Vagina (tissue), 2 donors: ENCODE data around the gene RITA1. TPM values are rescaled to one million over a fixed set of nuclear protein-coding genes. Genes with fewer than 3 reads are reported as not detected.
"Not testable (repeated sequence)": the region's sequence is repeated elsewhere in the genome, so short reads cannot be mapped to it uniquely, and the experiment has no call there.

Experiments
- DNase-seq, 2 donors: peaks; one replicate each; pipeline ENCODE4 v3.0.0-alpha.2; 2017; ENCODE audit errors: extremely low spot score in 2 of 2
- H3K27ac ChIP-seq: fragments of 200-600 bp; sonication (generic); one replicate; pipeline ENCODE4 v1.5.1; 2019
- H3K27me3 ChIP-seq: fragments of 200-600 bp; sonication (generic); one replicate; pipeline ENCODE4 v1.5.1; 2019
- H3K36me3 ChIP-seq, 2 donors: fragments of 200-600 bp; sonication (generic); one replicate each; pipeline ENCODE4 v1.5.1; 2017 to 2019
- H3K4me1 ChIP-seq: fragments of 200-600 bp; sonication (generic); one replicate; pipeline ENCODE4 v1.5.1; 2019
- H3K4me3 ChIP-seq, 2 donors: fragments of 200-600 bp; sonication (generic); 1 replicate in 1 of 2; 2 replicates in 1 of 2; pipeline ENCODE4 v1.5.1; 2016 to 2019
- H3K9me3 ChIP-seq: fragments of 200-600 bp; sonication (generic); one replicate; pipeline ENCODE4 v1.5.1; 2019
- POLR2A ChIP-seq, 2 donors: fragments of 450-650 bp; IDR thresholded peaks; one replicate each; pipeline ENCODE4 v1.6.1; 2017; ENCODE audit warnings: antibody characterized with exemption in 2 of 2, mild to moderate bottlenecking in 2 of 2, moderate library complexity in 2 of 2
- POLR2AphosphoS5 ChIP-seq, 2 donors: sonication (generic); formaldehyde crosslinking; IDR thresholded peaks; one replicate each; pipeline ENCODE4 v1.9.0; 2017; ENCODE audit warnings: antibody characterized with exemption in 2 of 2, mild to moderate bottlenecking in 2 of 2, low read depth in 1 of 2; ENCODE audit not compliant: insufficient read depth in 1 of 2
- intact Hi-C: fragments of 100-400 bp; cut with DNase I; formaldehyde crosslinking; loops from one replicate; pipeline ENCODE4 v1.15.1; 2023
- total RNA-seq: library from RNA; depleted of rRNA; stranded (reverse); fragments of >200 nt; gene quantifications from one replicate; pipeline ENCODE4 v1.2.3, GENCODE V29; 2016
- TF ChIP-seq, protein P1 (sequence below), 3 experiments: fragments of 450-650 bp in 2 of 3; fragments of 200-600 bp in 1 of 3; sonication (generic) in 1 of 3; IDR thresholded peaks; one replicate each; pipeline ENCODE4 v1.5.1; 2017 to 2019; ENCODE audit warnings: antibody characterized with exemption in 3 of 3, mild to moderate bottlenecking in 2 of 3, moderate library complexity in 2 of 3

The RITA1 gene
- total RNA-seq, 1 donor from 2014 or later, result 14.5 TPM

DNA sequence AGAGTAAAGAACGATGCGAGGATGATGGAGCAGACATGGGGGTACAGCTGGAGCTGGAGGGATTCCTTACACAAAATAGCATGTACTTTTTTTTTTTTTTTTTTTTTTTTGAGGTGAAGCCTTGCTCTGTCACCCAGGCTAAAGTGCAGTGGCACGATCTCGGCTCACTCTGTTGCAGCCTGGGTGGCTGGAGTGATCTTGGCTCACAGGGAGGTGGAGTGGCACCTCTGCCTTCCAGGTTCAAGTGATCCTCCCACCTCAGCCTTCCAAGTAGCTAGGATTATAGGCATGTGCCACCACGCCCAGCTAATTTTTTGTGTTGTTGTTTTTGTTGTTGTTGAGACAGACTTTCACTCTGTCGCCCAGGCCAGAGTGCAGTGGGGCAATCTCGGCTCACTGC lies 44.8 kb upstream of the RITA1 start:
- Histone ChIP-seq H3K36me3 (no peaks in the 10 kb centered on the region), H3K4me3 (no peak overlapping the region), H3K9me3 (no peaks in the 10 kb centered on the region), H3K4me1 (peaks cover 6% of the 10 kb centered on the region), H3K27ac (no peak overlapping the region), H3K27me3 (no peaks in the 10 kb centered on the region)
- TF ChIP-seq POLR2AphosphoS5 (IDR thresholded peaks at IDR 0.05; ENCODE audit: insufficient read depth in 1 of 2, low read depth in 1 of 2), result no peak
- TF ChIP-seq, protein P1, sequence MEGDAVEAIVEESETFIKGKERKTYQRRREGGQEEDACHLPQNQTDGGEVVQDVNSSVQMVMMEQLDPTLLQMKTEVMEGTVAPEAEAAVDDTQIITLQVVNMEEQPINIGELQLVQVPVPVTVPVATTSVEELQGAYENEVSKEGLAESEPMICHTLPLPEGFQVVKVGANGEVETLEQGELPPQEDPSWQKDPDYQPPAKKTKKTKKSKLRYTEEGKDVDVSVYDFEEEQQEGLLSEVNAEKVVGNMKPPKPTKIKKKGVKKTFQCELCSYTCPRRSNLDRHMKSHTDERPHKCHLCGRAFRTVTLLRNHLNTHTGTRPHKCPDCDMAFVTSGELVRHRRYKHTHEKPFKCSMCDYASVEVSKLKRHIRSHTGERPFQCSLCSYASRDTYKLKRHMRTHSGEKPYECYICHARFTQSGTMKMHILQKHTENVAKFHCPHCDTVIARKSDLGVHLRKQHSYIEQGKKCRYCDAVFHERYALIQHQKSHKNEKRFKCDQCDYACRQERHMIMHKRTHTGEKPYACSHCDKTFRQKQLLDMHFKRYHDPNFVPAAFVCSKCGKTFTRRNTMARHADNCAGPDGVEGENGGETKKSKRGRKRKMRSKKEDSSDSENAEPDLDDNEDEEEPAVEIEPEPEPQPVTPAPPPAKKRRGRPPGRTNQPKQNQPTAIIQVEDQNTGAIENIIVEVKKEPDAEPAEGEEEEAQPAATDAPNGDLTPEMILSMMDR (IDR thresholded peaks at IDR 0.05), result no peak
- DNase-seq, result no peak
- intact Hi-C loops, result no loop called here

DNA sequence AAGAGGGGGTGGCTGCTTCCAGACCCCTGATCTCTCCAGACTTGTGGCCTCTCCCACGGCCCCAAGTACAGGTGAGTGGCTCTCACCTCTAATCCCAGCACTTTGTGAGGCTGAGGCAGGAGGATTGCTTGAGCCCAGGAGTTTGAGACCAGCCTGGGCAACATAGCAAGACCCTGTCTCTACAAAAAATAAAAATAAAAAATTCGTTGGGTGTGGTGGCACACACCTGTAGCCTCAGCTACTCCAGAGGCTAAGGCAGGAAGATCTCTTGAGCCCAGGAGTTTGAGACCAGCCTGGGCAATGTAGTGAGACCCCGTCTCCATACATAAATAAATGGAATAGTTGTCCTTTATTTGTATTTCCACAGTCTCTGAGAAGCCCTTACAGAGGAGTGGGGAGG lies 43.8 kb upstream of the RITA1 start:
- not testable (repeated sequence) for H3K4me3 ChIP-seq

DNA sequence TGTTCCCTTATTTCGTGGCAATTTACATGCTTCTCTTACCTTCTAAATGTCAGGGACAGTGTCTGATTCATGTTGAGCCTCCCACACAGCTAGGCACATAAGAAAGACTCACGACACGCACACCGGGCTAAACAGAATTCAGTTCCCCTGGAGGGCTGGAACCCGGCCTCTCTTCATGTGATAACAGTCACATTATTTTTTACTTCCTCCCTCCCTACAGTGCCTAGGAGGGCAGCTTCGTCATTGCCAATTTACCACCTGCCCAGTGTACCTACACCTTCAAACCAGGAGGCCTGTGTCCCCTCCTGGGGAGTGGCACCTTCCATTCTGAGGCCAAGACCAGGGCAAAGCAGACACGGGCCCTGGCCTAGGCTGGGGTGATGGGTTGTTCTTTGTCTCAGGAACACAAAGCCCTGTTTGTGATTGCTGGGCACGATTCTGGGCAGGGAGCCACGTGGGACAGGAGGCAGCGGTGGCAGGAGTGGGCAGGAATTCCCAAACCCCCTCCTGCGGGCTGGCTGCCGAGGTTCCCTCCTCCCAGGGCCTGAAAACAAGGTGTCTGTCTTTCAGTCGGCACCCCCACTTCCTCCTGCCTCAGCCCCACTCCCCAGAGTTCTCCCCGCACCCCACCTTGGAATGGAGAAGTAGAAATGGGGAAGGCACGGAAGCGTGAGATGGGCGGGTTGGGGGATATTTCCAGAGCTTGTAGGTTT lies 43.2 kb upstream of the RITA1 start:
- no peaks in the 10 kb centered on the region for H3K4me1 ChIP-seq
- peaks cover 3% of the 10 kb centered on the region for H3K9me3 ChIP-seq
- H3K27ac ChIP-seq, result no peak overlapping the region
- intact Hi-C loops, result no loop called here
- H3K4me3 ChIP-seq, result no peak overlapping the region
- no peak for DNase-seq
- no peaks in the 10 kb centered on the region for H3K27me3 ChIP-seq
- TF ChIP-seq POLR2AphosphoS5 (IDR thresholded peaks at IDR 0.05; ENCODE audit: insufficient read depth in 1 of 2, low read depth in 1 of 2) (no peak), POLR2A (IDR thresholded peaks at IDR 0.05) (no peak)
- TF ChIP-seq, protein P1 (IDR thresholded peaks at IDR 0.05), result no peak
- H3K36me3 ChIP-seq, result no peaks in the 10 kb centered on the region

More for the DNA sequence above, 43.8 kb upstream of the RITA1 start:
- H3K27me3 ChIP-seq, H3K9me3 ChIP-seq, H3K4me1 ChIP-seq, DNase-seq, intact Hi-C loops, H3K36me3 ChIP-seq, H3K27ac ChIP-seq: not testable (repeated sequence)

DNA sequence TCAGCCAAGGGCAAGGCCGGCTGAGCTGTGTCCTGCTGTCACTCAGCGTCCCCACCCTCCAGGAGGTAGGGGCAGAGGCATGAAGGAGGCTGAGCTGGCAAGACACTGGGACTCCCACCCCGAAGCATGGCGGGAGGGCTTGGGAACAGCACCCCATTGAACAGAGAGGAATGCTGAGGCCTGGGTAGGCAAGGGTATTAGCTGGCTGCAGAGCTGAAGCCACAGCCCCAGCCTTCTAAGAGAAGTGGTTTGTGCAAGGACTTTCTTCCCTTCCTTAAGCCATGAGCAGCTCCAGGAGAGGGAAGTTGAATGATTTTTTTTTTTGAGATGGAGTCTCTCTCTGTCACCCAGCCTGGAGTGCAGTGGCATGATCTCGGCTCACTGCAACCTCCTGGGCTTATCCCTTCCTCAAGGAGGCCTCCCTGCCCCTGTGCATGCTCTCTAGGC lies 42.6 kb upstream of the RITA1 start:
- Histone ChIP-seq H3K27me3 (no peaks in the 10 kb centered on the region), H3K9me3 (peaks cover 3% of the 10 kb centered on the region), H3K4me1 (no peaks in the 10 kb centered on the region), H3K27ac (no peak overlapping the region), H3K36me3 (no peaks in the 10 kb centered on the region), H3K4me3 (no peak overlapping the region)
- TF ChIP-seq POLR2AphosphoS5 (IDR thresholded peaks at IDR 0.05; ENCODE audit: insufficient read depth in 1 of 2, low read depth in 1 of 2), result no peak
- TF ChIP-seq, protein P1 (IDR thresholded peaks at IDR 0.05), result no peak
- intact Hi-C loops, result no loop called here
- DNase-seq, result no peak

DNA sequence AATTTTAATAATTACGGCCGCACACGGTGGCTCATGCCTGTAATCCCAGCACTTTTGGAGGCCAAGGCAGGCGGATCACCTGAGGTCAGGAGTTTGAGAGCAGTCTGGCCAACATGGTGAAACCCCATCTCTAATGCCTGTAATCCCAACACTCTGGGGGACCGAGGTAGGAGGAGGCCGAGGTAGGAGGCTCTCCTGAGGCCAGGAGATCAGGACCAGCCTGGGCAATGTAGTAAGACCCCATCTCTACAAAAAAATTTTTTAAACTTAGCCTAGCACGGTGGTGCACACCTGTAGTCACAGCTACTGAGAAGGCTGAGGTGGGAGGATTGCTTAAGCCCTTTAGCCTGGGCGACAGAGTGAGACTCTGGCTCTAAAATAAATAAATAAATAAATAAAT lies 41.6 kb upstream of the RITA1 start:
- TF ChIP-seq POLR2A (IDR thresholded peaks at IDR 0.05), result no peak
- H3K36me3 ChIP-seq, result no peaks in the 10 kb centered on the region
- H3K4me1 ChIP-seq, result no peaks in the 10 kb centered on the region
- no peak overlapping the region for H3K27ac ChIP-seq
- H3K4me3 ChIP-seq, result no peak overlapping the region
- no peak for DNase-seq
- intact Hi-C loops, result no loop called here
- H3K27me3 ChIP-seq, result no peaks in the 10 kb centered on the region
- H3K9me3 ChIP-seq, result peaks cover 3% of the 10 kb centered on the region

DNA sequence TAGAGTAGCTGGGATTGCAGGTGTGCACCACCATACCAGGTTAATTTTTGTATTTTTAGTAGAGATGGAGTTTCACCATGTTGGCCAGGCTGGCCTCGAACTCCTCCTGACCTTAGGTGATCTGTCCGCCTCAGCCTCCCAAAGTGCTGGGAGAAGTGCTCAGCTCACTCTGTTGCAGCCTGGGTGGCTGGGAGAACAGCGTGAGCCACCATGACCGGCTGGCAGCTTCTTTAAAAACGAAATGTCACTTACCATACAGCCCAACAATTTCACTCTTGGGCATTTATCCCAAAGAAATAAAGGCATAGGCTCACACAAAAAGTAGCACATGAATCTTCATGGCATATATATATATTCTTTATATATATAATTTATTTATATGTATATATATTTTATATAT lies 40.7 kb upstream of the RITA1 start:
- Histone ChIP-seq H3K9me3 (peaks cover 3% of the 10 kb centered on the region), H3K4me1 (peaks cover 6% of the 10 kb centered on the region), H3K36me3 (no peaks in the 10 kb centered on the region), H3K4me3 (no peak overlapping the region), H3K27ac (no peak overlapping the region), H3K27me3 (no peaks in the 10 kb centered on the region)
- TF ChIP-seq, protein P1 (IDR thresholded peaks at IDR 0.05), result no peak
- TF ChIP-seq POLR2A (IDR thresholded peaks at IDR 0.05) (no peak), POLR2AphosphoS5 (IDR thresholded peaks at IDR 0.05; ENCODE audit: insufficient read depth in 1 of 2, low read depth in 1 of 2) (no peak)
- DNase-seq, result no peak
- intact Hi-C loops, result no loop called here
